Bronchial epithelial cell (primary cell): ENCODE measurements around the gene SMARCD1. TPM values are rescaled to one million over a fixed set of nuclear protein-coding genes. Genes with fewer than 3 reads are reported as not detected.

Experiments
- DNase-seq: peaks from one replicate; pipeline ENCODE4 v3.0.0-alpha.2; 2010; ENCODE audit warnings: low read depth
- FAIRE-seq: peaks from 2 replicates; lab custom pipeline; 2011; peaks lifted over from hg19 to GRCh38; lab: Jason Lieb, UNC
- H3K27me3 ChIP-seq: 2 replicates; pipeline ENCODE4 v1.5.1; 2011; ENCODE audit warnings: low read length; ENCODE audit not compliant: control insufficient read depth, insufficient read depth
- H3K36me3 ChIP-seq: 2 replicates; pipeline ENCODE4 v1.5.1; 2011; ENCODE audit warnings: low read length; ENCODE audit not compliant: control insufficient read depth, insufficient read depth
- H3K4me3 ChIP-seq: 2 replicates; pipeline ENCODE4 v1.5.1; 2011; ENCODE audit warnings: mild to moderate bottlenecking, low read depth, low read length, control low read depth
- CTCF ChIP-seq: IDR thresholded peaks from 2 replicates; pipeline ENCODE4 v1.5.1; 2011; ENCODE audit warnings: mild to moderate bottlenecking, moderate library complexity, low read length, control low read depth, inconsistent platforms; ENCODE audit not compliant: insufficient read depth, severe bottlenecking
- total RNA-seq: library from RNA; depleted of rRNA; stranded (reverse); fragments of >200 nt; gene quantifications from 2 replicates; pipeline ENCODE4 v1.2.1, GENCODE V29; 2014

SMARCD1 gene
- total RNA-seq, 1 donor from 2014 or later = 24.2 TPM

- Histone ChIP-seq H3K4me3 (no peak overlapping the region), H3K36me3 (no peaks in the 10 kb centered on the region), H3K27me3 (peaks cover 2% of the 10 kb centered on the region)
- no peak for FAIRE-seq
- TF ChIP-seq CTCF = no peak
- DNase-seq = no peak
Measured at GRCh38 chr12:50049254-50050118, 35.7 kb upstream of the SMARCD1 start.

- no peak for FAIRE-seq
- DNase-seq = no peak
- TF ChIP-seq CTCF = no peak
- Histone ChIP-seq H3K36me3 (no peaks in the 10 kb centered on the region), H3K4me3 (no peak overlapping the region), H3K27me3 (peaks cover 2% of the 10 kb centered on the region)
Measured at GRCh38 chr12:50050119-50050385, 35.1 kb upstream of the SMARCD1 start.

- DNase-seq (peak; percentile 33), FAIRE-seq (no peak)
- peak overlapping the region; percentile 32 for H3K4me3 ChIP-seq
- no peaks in the 10 kb centered on the region for H3K36me3 ChIP-seq
- TF ChIP-seq CTCF = no peak
- H3K27me3 ChIP-seq = peaks cover 2% of the 10 kb centered on the region
Measured at GRCh38 chr12:50050410-50051098, 34.6 kb upstream of the SMARCD1 start.

GRCh38 chr12:50051101-50051806 lies 33.9 kb upstream of the SMARCD1 start:
- Histone ChIP-seq H3K27me3 (peaks cover 2% of the 10 kb centered on the region), H3K36me3 (no peaks in the 10 kb centered on the region), H3K4me3 (no peak overlapping the region)
- FAIRE-seq (no peak), DNase-seq (no peak)
- TF ChIP-seq CTCF = no peak

GRCh38 chr12:50052544-50052943 lies 32.6 kb upstream of the SMARCD1 start:
- no peak for FAIRE-seq
- no peak for TF ChIP-seq CTCF
- Histone ChIP-seq H3K36me3 (no peaks in the 10 kb centered on the region), H3K4me3 (no peak overlapping the region), H3K27me3 (peaks cover 2% of the 10 kb centered on the region)
- no peak for DNase-seq
